Motor neuron (in vitro differentiated cells): Measurements from ENCODE around the gene RBM23. TPM values are rescaled to one million over a fixed set of nuclear protein-coding genes. Genes with fewer than 3 reads are reported as not detected.

Experiments used
- ATAC-seq, 8 experiments: fragments of 200-7000 bp; cut with Tn5 transposase; replicated peaks in 6 of 8; 2 replicates each; pipeline ENCODE4 v1.8.0; 2021; ENCODE audit warnings: mild to moderate bottlenecking in 8 of 8, moderate library complexity in 8 of 8
- H3K27ac ChIP-seq, 2 donors: fragments of 250-450 bp; sonication (Bioruptor Pico); 2 replicates each; pipeline ENCODE4 v1.9.0; 2021; ENCODE audit warnings: antibody characterized with exemption in 2 of 2, mild to moderate bottlenecking in 2 of 2, moderate library complexity in 1 of 2
- H3K4me1 ChIP-seq, 2 donors: fragments of 250-450 bp; sonication (Bioruptor Pico); replicated peaks in 1 of 2; 2 replicates each; pipeline ENCODE4 v1.6.1; 2021; ENCODE audit warnings: antibody characterized with exemption in 2 of 2, mild to moderate bottlenecking in 2 of 2, moderate library complexity in 1 of 2
- H3K4me3 ChIP-seq, 5 donors: fragments of 250-450 bp; sonication (Bioruptor Pico); 2 replicates each; pipeline ENCODE4 v1.9.0; 2021; ENCODE audit warnings: antibody characterized with exemption in 5 of 5, mild to moderate bottlenecking in 5 of 5, moderate library complexity in 4 of 5
- WGBS, 10 experiments: fragments of 450-650 bp; shearing (Covaris generic); methylation state at CpG; one replicate each; pipeline ENCODE4 v1.0.0; 2022; 5-methylcytosine and 5-hydroxymethylcytosine counted together
- in situ Hi-C, 9 experiments: fragments of 400-800 bp; cut with MboI; loops; one replicate each; pipeline ENCODE4 v1.15.0; 2021; ENCODE audit warnings: low sequenced_read_pairs in 9 of 9, low pct_unique_long_range_greater_than_20kb in 2 of 9; ENCODE audit not compliant: unreplicated experiment in 9 of 9
- total RNA-seq, 8 experiments: library from RNA; unstranded; fragments of 300-600 nt; gene quantifications; 2 replicates each; pipeline versions ENCODE4 v1.2.3 to v1.2.4, GENCODE V29; 2022

The RBM23 gene
- total RNA-seq, 8 experiments from 2014 or later: 41.7 to 90.1 (median 56.0) TPM

GRCh38 chr14:22850944-22851764 is 67.8 kb downstream of the RBM23 start:
- in situ Hi-C loops: loop anchor here in 8 of 9 experiments (25.0 kb wide), 3 partner anchors 264 to 464 kb away; partner anchors contain the start of genes ABHD4 (in 1 of the 8) and DAD1 (in 1 of the 8)
- H3K27ac ChIP-seq: no peak overlapping the region
- 4 to 80% (median 40%) methylated on average over 1 to 5 of the region's 9 CpGs; no CpG with 5 or more reads in 6 of the 10 experiments for WGBS, 10 experiments
- no peak overlapping the region for H3K4me3 ChIP-seq
- peak in 2 of 8 experiments; percentile 16 to 19 for ATAC-seq
- peaks cover 2 to 5% of the 10 kb centered on the region in 2 donors for H3K4me1 ChIP-seq

DNA sequence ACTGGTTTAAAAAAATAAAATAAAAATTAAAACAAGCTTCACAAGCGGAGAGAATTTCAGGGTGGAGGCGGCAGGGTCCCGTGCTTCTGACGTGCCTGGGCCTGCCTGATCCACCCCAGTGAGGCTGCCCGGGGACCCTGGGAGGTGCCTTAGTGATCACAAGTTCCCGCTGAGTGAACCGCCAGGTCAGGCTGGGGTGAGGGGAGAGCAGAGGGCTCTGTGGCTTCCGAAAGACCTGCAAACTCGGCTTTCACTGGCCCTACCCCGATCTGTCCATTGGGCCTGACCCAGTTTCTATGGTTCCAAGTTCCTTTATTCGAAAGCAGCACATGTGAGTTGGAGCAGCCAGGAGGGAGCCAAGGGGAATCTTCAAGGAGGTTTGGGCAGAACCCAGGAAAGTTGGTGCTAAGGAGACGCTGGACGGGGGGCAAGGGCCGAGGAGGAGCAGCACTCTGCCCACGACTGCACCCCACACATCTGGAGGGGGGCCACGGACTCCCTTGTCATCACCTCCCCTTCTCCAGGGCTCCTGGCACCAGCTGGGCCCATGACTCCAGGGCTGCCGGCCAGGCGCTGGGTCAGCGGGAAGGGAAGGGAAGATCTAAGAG is 69.6 kb downstream of the RBM23 start:
- Histone ChIP-seq H3K27ac (no peak overlapping the region), H3K4me1 (peaks cover 2 to 5% of the 10 kb centered on the region in 2 donors), H3K4me3 (no peak overlapping the region)
- in situ Hi-C loops: loop anchor here in 3 of 9 experiments (10.0 to 25.0 kb wide), 3 partner anchors 275 to 462 kb away; no protein-coding TSS in a partner anchor
- peak in 2 of 8 experiments; percentile 12 to 35 for ATAC-seq
- 6 to 88% (median 76%) methylated on average over 1 to 8 of the region's 19 CpGs; no CpG with 5 or more reads in 1 of the 10 experiments for WGBS, 10 experiments

DNA sequence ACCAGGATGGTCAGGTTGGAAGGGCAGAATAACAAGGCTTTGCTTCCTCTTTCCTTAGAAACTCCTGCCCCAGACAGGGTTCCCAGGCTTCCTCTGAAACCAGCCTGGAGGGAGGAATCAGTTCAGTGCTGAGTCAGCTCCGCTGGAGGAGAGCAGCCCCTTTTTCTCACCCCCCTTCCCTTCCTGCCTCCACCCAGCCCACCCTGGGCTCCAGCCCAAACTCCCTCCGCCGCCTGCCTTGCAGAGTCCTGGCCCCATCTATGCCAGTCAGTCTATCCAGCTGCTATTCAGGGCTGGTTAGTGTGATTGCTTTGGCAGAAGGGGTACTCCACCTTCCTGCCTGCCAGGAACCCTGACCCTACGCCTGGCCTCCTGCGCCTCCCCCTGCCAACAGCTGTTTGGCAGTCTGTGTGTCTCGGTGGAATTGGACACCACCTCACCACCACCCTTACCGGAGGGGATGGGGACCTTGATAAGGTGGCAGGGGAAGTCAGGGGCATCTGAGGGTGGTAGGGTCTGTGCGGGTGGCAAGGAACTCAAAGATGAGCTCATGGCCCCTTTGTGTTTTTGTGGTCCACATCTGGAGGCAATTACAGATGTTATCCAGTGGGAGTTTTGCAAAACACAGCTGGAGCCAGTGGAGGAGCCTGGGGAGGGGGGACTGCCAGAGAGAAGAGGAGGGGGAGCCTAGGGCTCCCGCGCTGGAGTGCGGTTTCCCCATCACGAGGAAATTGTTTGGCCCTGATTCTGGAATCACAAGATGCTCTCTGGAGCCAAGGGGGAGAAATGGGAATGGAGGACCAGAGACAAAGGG is 70.4 kb downstream of the RBM23 start:
- no peak overlapping the region for H3K4me3 ChIP-seq
- ATAC-seq: peak; percentile 23 to 47 (median 34)
- H3K27ac ChIP-seq: no peak overlapping the region
- in situ Hi-C loops: loop anchor here in 3 of 9 experiments (10.0 to 25.0 kb wide), 3 partner anchors 274 to 461 kb away; no protein-coding TSS in a partner anchor
- 0 to 80% (median 47%) methylated on average over 1 to 6 of the region's 12 CpGs; no CpG with 5 or more reads in 4 of the 10 experiments for WGBS, 10 experiments
- H3K4me1 ChIP-seq: peaks cover 2 to 5% of the 10 kb centered on the region in 2 donors

DNA sequence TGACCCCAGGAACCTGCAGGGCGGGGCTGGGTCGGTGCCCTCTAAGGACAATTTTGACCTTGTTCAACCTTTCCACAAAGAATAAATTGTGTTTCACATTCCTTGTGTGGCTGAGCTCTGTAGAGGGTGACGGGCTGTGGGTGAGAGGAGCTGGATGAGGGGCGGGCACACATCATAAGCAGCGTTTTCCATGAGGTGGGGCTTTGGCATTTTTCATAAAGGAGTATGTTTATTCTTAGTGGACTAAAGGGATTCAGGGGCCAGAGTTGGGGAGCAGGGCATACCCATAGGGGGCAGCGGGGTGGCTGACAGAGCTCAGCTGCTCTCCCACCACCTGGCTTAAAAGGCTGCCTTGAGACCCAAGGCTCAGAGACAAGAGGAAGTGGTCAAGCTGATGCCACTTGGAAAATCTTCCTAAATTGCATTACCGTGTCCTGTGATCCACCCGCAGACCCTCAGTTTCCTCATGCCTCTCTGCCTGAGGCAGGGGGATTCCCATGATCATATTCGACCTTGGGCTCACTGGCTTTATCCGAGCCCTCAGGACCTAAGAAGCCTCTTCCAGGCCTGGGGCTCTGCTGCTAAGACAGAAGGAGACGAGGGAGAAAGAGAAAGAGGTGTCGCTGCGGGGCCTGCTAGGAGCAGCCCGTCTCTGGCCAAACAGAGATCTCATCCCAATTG is 71.1 kb downstream of the RBM23 start:
- WGBS, 10 experiments: 0 to 100% (median 25%) methylated on average over 1 to 4 of the region's 14 CpGs; no CpG with 5 or more reads in 6 of the 10 experiments
- peaks cover 0 to 5% of the 10 kb centered on the region in 2 donors for H3K4me1 ChIP-seq
- ATAC-seq: peak in 2 of 8 experiments; percentile 0 to 5
- no peak overlapping the region for H3K27ac ChIP-seq
- in situ Hi-C loops: loop anchor here in 3 of 9 experiments (10.0 to 25.0 kb wide), 3 partner anchors 273 to 460 kb away; no protein-coding TSS in a partner anchor
- no peak overlapping the region for H3K4me3 ChIP-seq

- in situ Hi-C loops: loop anchor here in 3 of 9 experiments (10.0 to 25.0 kb wide), 3 partner anchors 272 to 460 kb away; no protein-coding TSS in a partner anchor
- 72 to 83% (median 80%) methylated on average over 2 to 4 of the region's 11 CpGs; no CpG with 5 or more reads in 7 of the 10 experiments for WGBS, 10 experiments
- Histone ChIP-seq H3K27ac (no peak overlapping the region), H3K4me1 (peaks cover 0 to 5% of the 10 kb centered on the region in 2 donors), H3K4me3 (no peak overlapping the region)
- ATAC-seq: no peak
Measured at GRCh38 chr14:22846811-22847307, 72.1 kb downstream of the RBM23 start.

DNA sequence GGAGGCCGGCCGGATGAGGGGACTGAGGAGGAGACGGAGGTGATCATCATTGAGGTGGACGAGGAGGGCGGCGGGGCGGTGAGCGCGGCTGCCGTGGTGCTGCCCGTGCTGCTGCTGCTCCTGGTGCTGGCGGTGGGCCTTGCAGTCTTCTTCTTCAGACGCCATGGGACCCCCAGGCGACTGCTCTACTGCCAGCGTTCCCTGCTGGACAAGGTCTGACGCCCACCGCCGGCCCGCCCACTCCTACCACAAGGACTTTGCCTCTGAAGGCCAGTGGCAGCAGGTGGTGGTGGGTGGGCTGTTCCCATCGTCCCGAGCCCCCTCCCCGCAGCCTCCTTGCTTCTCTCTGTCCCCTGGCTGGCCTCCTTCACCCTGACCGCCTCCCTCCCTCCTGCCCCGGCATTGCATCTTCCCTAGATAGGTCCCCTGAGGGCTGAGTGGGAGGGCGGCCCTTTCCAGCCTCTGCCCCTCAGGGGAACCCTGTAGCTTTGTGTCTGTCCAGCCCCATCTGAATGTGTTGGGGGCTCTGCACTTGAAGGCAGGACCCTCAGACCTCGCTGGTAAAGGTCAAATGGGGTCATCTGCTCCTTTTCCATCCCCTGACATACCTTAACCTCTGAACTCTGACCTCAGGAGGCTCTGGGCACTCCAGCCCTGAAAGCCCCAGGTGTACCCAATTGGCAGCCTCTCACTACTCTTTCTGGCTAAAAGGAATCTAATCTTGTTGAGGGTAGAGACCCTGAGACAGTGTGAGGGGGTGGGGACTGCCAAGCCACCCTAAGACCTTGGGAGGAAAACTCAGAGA is 72.9 kb downstream of the RBM23 start:
- Histone ChIP-seq H3K4me3 (no peak overlapping the region), H3K4me1 (peaks cover 0 to 5% of the 10 kb centered on the region in 2 donors), H3K27ac (no peak overlapping the region)
- in situ Hi-C loops: loop anchor here in 3 of 9 experiments (10.0 to 25.0 kb wide), 3 partner anchors 271 to 459 kb away; no protein-coding TSS in a partner anchor
- no peak for ATAC-seq
- WGBS, 10 experiments: 81 to 86% methylated on average over 2 to 6 of the region's 26 CpGs; no CpG with 5 or more reads in 8 of the 10 experiments

DNA sequence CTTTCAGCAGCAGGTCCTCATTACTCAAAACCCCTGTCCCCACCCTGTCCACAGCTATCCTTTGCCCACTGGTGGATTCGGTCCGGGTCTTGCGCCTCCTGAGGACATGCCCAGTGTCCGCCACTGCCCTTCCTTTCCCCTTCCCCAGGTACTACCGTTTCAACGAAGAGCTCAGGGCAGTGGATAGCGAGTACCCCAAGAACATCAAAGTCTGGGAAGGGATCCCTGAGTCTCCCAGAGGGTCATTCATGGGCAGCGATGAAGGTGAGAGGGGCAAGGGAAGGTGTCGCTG is 73.9 kb downstream of the RBM23 start:
- ATAC-seq: no peak
- Histone ChIP-seq H3K4me3 (no peak overlapping the region), H3K27ac (no peak overlapping the region), H3K4me1 (peaks cover 0 to 5% of the 10 kb centered on the region in 2 donors)
- in situ Hi-C loops: loop anchor here in 3 of 9 experiments (10.0 to 25.0 kb wide), 3 partner anchors 270 to 458 kb away; no protein-coding TSS in a partner anchor
- 40 to 100% (median 94%) methylated on average over 1 to 6 of the region's 9 CpGs; no CpG with 5 or more reads in 3 of the 10 experiments for WGBS, 10 experiments

- Histone ChIP-seq H3K4me1 (peaks cover 0 to 5% of the 10 kb centered on the region in 2 donors), H3K4me3 (no peak overlapping the region), H3K27ac (no peak overlapping the region)
- no peak for ATAC-seq
- in situ Hi-C loops: loop anchor here in 3 of 9 experiments (10.0 to 25.0 kb wide), 3 partner anchors 270 to 457 kb away; no protein-coding TSS in a partner anchor
- 58 to 100% (median 95%) methylated on average over 1 to 10 of the region's 22 CpGs for WGBS, 10 experiments
Measured at GRCh38 chr14:22844221-22845102, 74.5 kb downstream of the RBM23 start.
